Activated CD8-positive, alpha-beta memory T cell treated with anti-CD3 and anti-CD28 coated beads, Interleukin-2, amount 10 ng/mL, durations not matched to agents 7 days and 5 days (primary cell): Measurements from ENCODE around the gene JAK1. TPM values are rescaled to one million over a fixed set of nuclear protein-coding genes. Genes with fewer than 3 reads are reported as not detected.
"Not testable (repeated sequence)": the region's sequence is repeated elsewhere in the genome, so short reads cannot be mapped to it uniquely, and the experiment has no call there.

ENCODE experiments used
- ATAC-seq: fragments of 150-1000 bp; cut with Tn5 transposase; one replicate; pipeline ENCODE4 v1.10.0; 2021; ENCODE audit warnings: moderate library complexity
- CTCF ChIA-PET: fragments of 350-600 bp; sonication (Branson Sonifier 250); formaldehyde crosslinking; loops from one replicate; lab custom pipeline; 2021; ENCODE audit warnings: antibody characterized with exemption; lab: Charles Lee
- DNase-seq: peaks from one replicate; pipeline ENCODE4 v3.0.0-alpha.2; 2020
- H3K27ac Mint-ChIP-seq: one replicate; pipeline ENCODE4 v1.8.0; 2021; ENCODE audit warnings: mild to moderate bottlenecking, mixed read lengths
- H3K27me3 Mint-ChIP-seq: one replicate; pipeline ENCODE4 v1.8.0; 2021; ENCODE audit warnings: mixed read lengths
- H3K36me3 Mint-ChIP-seq: one replicate; pipeline ENCODE4 v1.8.0; 2021; ENCODE audit warnings: mild to moderate bottlenecking, mixed read lengths
- H3K4me1 Mint-ChIP-seq: one replicate; pipeline ENCODE4 v1.8.0; 2021; ENCODE audit warnings: mixed read lengths
- H3K4me3 Mint-ChIP-seq: one replicate; pipeline ENCODE4 v1.8.0; 2021; ENCODE audit warnings: mild to moderate bottlenecking, moderate library complexity, mixed read lengths
- H3K9me3 Mint-ChIP-seq: one replicate; pipeline ENCODE4 v1.8.0; 2022; ENCODE audit warnings: low read depth, mixed read lengths
- total RNA-seq, 2 experiments: library from RNA; stranded (reverse); gene quantifications; one replicate each; pipeline ENCODE4 v1.2.3, GENCODE V29; 2021

Gene JAK1
- total RNA-seq, 2 experiments from 2014 or later = 166 to 173 TPM

DNA sequence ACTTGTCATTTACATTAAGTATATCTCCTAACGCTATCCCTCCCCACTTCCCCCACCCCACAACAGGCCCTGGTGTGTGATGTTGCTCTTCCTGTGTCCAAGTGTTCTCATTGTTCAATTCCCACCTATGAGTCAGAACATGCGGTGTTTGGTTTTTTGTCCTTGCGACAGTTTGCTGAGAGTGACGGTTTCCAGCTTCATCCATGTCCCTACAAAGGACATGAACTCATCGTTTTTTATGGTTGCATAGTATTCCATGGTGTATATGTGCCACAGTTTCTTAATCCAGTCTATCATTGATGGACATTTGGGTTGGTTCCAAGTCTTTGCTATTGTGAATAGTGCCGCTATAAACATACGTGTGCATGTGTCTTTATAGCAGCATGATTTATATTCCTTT, 47.2 kb downstream of the JAK1 start:
- H3K4me3 Mint-ChIP-seq, H3K27me3 Mint-ChIP-seq, CTCF ChIA-PET, DNase-seq, H3K36me3 Mint-ChIP-seq, ATAC-seq, H3K9me3 Mint-ChIP-seq, H3K27ac Mint-ChIP-seq: not testable (repeated sequence)
- peaks cover 54% of the 10 kb centered on the region for H3K4me1 Mint-ChIP-seq

GRCh38 chr1:64917907-64918306, 48.4 kb downstream of the JAK1 start:
- CTCF ChIA-PET = interaction anchor here (0.9 kb wide), 1 partner anchor 36 kb away, joined by 3 read pairs; no protein-coding TSS in a partner anchor

GRCh38 chr1:64917328-64917861, 49.0 kb downstream of the JAK1 start:
- Mint-ChIP-seq H3K27me3 (no peaks in the 10 kb centered on the region), H3K36me3 (peaks cover 8% of the 10 kb centered on the region), H3K4me1 (peaks cover 50% of the 10 kb centered on the region), H3K9me3 (no peaks in the 10 kb centered on the region), H3K27ac (no peak overlapping the region), H3K4me3 (no peak overlapping the region)
- CTCF ChIA-PET = interaction anchor here (0.9 kb wide), 1 partner anchor 35 kb away, joined by 3 read pairs; no protein-coding TSS in a partner anchor
- ATAC-seq = no peak
- DNase-seq = no peak

More at GRCh38 chr1:64917907-64918306, 48.4 kb downstream of the JAK1 start:
- ATAC-seq = no peak
- H3K27me3 Mint-ChIP-seq = no peaks in the 10 kb centered on the region
- no peaks in the 10 kb centered on the region for H3K9me3 Mint-ChIP-seq
- H3K4me1 Mint-ChIP-seq = peaks cover 53% of the 10 kb centered on the region
- no peak for DNase-seq
- H3K4me3 Mint-ChIP-seq = no peak overlapping the region
- H3K36me3 Mint-ChIP-seq = peaks cover 7% of the 10 kb centered on the region
- no peak overlapping the region for H3K27ac Mint-ChIP-seq

DNA sequence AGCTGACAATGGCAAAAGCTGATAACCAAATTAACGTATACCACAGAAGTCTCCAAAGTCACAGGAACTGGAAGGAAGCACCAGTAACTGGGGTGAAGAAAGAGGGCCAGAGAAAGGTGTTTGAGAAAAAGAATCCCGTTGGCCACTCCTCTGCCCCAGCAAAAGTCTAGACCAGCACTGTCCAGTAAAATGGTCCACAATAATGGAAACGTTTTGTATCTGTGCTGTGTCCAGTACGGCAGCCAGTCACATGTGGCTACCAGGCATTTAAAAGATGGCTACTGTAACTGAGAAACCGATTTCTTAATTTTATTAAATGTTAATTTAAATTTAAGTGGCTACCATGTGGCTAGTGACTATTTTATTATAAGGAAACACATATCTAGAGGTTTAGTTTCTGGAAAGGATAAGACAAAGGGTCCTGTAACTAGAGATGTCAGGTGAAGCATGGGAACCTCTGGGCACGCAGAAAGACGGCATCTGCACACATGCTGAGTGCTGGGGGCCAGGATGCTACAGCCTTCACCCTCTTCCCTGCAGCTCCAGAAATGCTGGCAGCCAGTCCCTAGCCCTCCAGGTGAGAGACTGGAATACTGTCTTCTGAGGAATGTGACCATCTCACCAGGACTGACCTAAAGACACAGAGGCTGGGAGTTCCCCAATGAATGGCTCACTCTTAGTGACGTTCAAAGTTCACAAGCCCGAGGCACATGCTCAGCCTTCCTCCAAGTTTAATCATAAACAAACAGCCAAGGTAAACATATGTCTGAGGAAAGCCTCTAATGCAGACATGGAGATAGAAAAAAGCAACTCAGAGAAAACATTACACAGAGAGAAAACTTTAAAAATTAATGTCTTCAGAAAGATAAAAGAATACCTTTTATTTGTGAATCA, 50.7 kb downstream of the JAK1 start:
- CTCF ChIA-PET = interaction anchor here (0.7 to 1.0 kb wide), 2 partner anchors 8 to 56 kb away, joined by 3 read pairs; no protein-coding TSS in a partner anchor
- H3K27me3 Mint-ChIP-seq = no peaks in the 10 kb centered on the region
- H3K9me3 Mint-ChIP-seq = no peaks in the 10 kb centered on the region
- H3K4me3 Mint-ChIP-seq = no peak overlapping the region
- peaks cover 39% of the 10 kb centered on the region for H3K4me1 Mint-ChIP-seq
- H3K27ac Mint-ChIP-seq = no peak overlapping the region
- peaks cover 4% of the 10 kb centered on the region for H3K36me3 Mint-ChIP-seq
- ATAC-seq = no peak
- no peak for DNase-seq

GRCh38 chr1:64913361-64914015, 52.9 kb downstream of the JAK1 start:
- H3K27me3 Mint-ChIP-seq = no peaks in the 10 kb centered on the region
- CTCF ChIA-PET = no interaction called here
- H3K27ac Mint-ChIP-seq = no peak overlapping the region
- H3K36me3 Mint-ChIP-seq = peaks cover 1% of the 10 kb centered on the region
- peaks cover 43% of the 10 kb centered on the region for H3K4me1 Mint-ChIP-seq
- DNase-seq (no peak), ATAC-seq (no peak)
- H3K4me3 Mint-ChIP-seq = no peak overlapping the region
- no peaks in the 10 kb centered on the region for H3K9me3 Mint-ChIP-seq

- Mint-ChIP-seq H3K4me1 (peaks cover 41% of the 10 kb centered on the region), H3K27ac (no peak overlapping the region), H3K4me3 (no peak overlapping the region), H3K36me3 (peaks cover 1% of the 10 kb centered on the region), H3K27me3 (no peaks in the 10 kb centered on the region), H3K9me3 (no peaks in the 10 kb centered on the region)
- CTCF ChIA-PET = no interaction called here
- no peak for ATAC-seq
- no peak for DNase-seq
These were observed 54.2 kb downstream of the JAK1 start for GRCh38 chr1:64912191-64912590.

- Mint-ChIP-seq H3K4me3 (no peak overlapping the region), H3K27ac (no peak overlapping the region), H3K36me3 (peaks cover 4% of the 10 kb centered on the region), H3K4me1 (peaks cover 39% of the 10 kb centered on the region), H3K9me3 (no peaks in the 10 kb centered on the region), H3K27me3 (no peaks in the 10 kb centered on the region)
- ATAC-seq (no peak), DNase-seq (no peak)
- CTCF ChIA-PET = no interaction called here
These were observed 55.0 kb downstream of the JAK1 start for GRCh38 chr1:64911326-64911725.

GRCh38 chr1:64909031-64909430, 57.3 kb downstream of the JAK1 start:
- H3K4me1 Mint-ChIP-seq = peaks cover 39% of the 10 kb centered on the region
- H3K36me3 Mint-ChIP-seq = peaks cover 10% of the 10 kb centered on the region
- ATAC-seq = no peak
- CTCF ChIA-PET = interaction anchor here (1.1 kb wide), 1 partner anchor 38 kb away, joined by 3 read pairs; no protein-coding TSS in a partner anchor
- no peaks in the 10 kb centered on the region for H3K9me3 Mint-ChIP-seq
- H3K4me3 Mint-ChIP-seq = no peak overlapping the region
- no peaks in the 10 kb centered on the region for H3K27me3 Mint-ChIP-seq
- H3K27ac Mint-ChIP-seq = no peak overlapping the region
- no peak for DNase-seq

DNA sequence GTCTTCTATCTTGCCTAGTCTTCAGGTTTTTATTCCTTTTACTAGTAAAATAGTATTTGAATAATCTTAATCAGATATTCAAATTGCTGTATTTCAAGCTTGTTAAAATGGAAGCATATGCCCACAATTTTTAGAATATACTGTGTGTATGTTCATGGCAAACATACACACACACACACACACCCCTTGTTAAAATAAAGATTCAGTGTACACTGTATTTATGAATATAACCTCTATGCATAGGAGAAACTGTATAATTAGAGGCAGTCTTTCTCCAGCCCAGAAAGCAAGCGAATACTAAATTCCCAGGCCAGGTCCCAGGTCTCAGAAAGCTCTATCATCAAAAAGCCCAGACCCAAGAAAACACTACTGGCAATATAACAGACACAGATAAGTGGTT, 57.8 kb downstream of the JAK1 start:
- ATAC-seq = no peak
- H3K9me3 Mint-ChIP-seq = no peaks in the 10 kb centered on the region
- H3K36me3 Mint-ChIP-seq = peaks cover 10% of the 10 kb centered on the region
- CTCF ChIA-PET = interaction anchor here (1.1 kb wide), 1 partner anchor 39 kb away, joined by 3 read pairs; no protein-coding TSS in a partner anchor
- no peak for DNase-seq
- peaks cover 35% of the 10 kb centered on the region for H3K4me1 Mint-ChIP-seq
- H3K4me3 Mint-ChIP-seq = no peak overlapping the region
- no peaks in the 10 kb centered on the region for H3K27me3 Mint-ChIP-seq
- H3K27ac Mint-ChIP-seq = no peak overlapping the region

DNA sequence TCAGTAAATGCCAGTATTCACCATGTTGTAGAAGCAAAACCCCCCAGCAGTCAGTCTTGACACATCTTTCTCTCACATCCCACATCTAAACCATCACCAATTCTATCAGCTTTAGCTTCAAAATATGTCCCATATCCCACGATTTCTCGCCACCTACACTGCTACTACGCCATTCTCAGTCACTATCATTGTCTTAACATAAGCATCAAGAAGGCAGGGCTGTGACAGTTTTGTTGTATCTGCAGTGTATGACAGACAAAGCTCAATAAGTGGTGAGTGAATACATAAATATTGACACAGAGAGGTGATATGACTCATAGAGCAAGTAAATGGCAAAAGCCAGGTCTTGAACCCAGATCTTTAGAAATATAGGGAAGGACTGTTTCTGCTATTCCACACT, 59.9 kb downstream of the JAK1 start:
- Mint-ChIP-seq H3K27me3 (no peaks in the 10 kb centered on the region), H3K4me1 (peaks cover 30% of the 10 kb centered on the region), H3K9me3 (no peaks in the 10 kb centered on the region), H3K4me3 (no peak overlapping the region), H3K36me3 (peaks cover 9% of the 10 kb centered on the region), H3K27ac (no peak overlapping the region)
- ATAC-seq (no peak), DNase-seq (no peak)
- CTCF ChIA-PET = interaction anchor here (1.2 kb wide), 1 partner anchor 9 kb away, joined by 3 read pairs; no protein-coding TSS in a partner anchor

- CTCF ChIA-PET = interaction anchor here (1.4 kb wide), 1 partner anchor 171 kb away, joined by 3 read pairs; no protein-coding TSS in a partner anchor
- H3K4me3 Mint-ChIP-seq = no peak overlapping the region
- peaks cover 9% of the 10 kb centered on the region for H3K36me3 Mint-ChIP-seq
- no peak for ATAC-seq
- no peak for DNase-seq
- no peaks in the 10 kb centered on the region for H3K9me3 Mint-ChIP-seq
- peaks cover 30% of the 10 kb centered on the region for H3K4me1 Mint-ChIP-seq
- H3K27ac Mint-ChIP-seq = no peak overlapping the region
- H3K27me3 Mint-ChIP-seq = no peaks in the 10 kb centered on the region
These were observed 62.8 kb downstream of the JAK1 start for GRCh38 chr1:64903593-64903992.

GRCh38 chr1:64901663-64902062, 64.7 kb downstream of the JAK1 start:
- Mint-ChIP-seq H3K27ac (no peak overlapping the region), H3K9me3 (no peaks in the 10 kb centered on the region), H3K4me1 (peaks cover 32% of the 10 kb centered on the region), H3K36me3 (peaks cover 9% of the 10 kb centered on the region), H3K4me3 (no peak overlapping the region), H3K27me3 (no peaks in the 10 kb centered on the region)
- ATAC-seq (no peak), DNase-seq (no peak)
- CTCF ChIA-PET = no interaction called here

DNA sequence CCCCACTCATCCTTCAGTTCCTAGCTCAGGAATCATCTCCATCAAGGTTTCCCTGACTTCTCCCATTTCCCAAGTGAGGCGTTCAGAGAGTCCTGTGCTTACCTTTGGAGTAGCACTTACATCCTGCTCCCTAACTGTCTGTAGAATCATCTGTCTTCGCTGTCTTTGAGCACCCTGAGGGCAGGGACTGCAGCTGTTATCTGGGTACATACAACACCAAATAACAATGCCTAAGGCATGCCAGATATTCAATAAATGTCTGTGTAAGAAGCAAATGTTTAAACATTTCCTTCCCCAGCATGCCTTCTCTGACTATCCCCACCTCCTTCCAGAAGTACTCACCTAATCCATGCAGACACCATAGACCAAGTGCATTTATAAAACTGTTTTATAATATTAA, 65.4 kb downstream of the JAK1 start:
- no peak overlapping the region for H3K4me3 Mint-ChIP-seq
- H3K27me3 Mint-ChIP-seq = no peaks in the 10 kb centered on the region
- peaks cover 7% of the 10 kb centered on the region for H3K36me3 Mint-ChIP-seq
- CTCF ChIA-PET = no interaction called here
- DNase-seq (no peak), ATAC-seq (no peak)
- H3K9me3 Mint-ChIP-seq = no peaks in the 10 kb centered on the region
- peaks cover 33% of the 10 kb centered on the region for H3K4me1 Mint-ChIP-seq
- H3K27ac Mint-ChIP-seq = no peak overlapping the region
